C1 segment of cervical spinal cord (tissue), 14 donors: Measurements from ENCODE around the gene SMIM29.

Experiments
- DNase-seq, 14 donors: peaks; one replicate each; lab custom pipeline; 2025; lab: John Stamatoyannopoulos, UW

Gene SMIM29

DNA sequence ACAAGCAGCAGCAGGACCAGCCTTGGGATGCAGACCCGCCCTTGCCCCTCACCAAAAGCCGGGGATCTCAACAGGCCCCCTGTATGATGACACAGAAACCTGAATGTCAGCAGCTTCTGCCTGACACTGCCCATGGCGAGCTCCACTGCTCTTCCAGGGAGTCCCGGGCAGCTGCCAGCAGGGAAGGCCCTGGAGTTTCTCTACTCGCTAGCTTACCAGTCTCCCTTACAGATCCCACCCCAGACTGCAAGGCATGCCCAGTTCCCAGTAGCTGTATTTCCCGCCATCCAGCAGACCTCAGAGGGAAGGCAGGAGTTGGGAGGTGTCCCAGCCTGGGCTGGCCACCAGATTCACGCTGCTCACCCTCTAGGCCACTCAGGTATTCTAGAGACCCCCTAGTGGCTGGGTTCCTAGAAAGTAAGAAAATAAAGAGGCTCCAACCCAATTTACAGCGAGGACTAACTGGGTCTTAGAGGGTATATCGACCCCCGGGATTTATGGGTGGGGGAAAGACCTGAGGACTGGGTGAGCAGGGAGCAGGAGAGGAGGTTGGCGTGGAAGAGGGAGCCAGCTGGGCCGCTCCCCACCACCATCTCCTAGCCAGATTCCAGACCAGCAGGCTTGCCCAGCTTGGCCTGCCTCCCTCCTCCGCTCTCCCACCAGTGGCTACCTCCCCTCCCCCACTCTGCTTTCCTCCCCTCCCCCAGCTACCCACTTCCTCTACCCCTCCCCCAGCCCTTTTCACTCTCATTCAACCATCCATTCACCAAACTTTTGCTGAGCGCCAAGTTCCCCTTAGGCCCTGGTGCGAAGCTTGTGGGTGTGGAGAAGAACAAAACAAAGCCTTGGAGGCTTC is 21.8 kb downstream of the SMIM29 start:
- peak in 1 of 14 donors; percentile 55 for DNase-seq

DNA sequence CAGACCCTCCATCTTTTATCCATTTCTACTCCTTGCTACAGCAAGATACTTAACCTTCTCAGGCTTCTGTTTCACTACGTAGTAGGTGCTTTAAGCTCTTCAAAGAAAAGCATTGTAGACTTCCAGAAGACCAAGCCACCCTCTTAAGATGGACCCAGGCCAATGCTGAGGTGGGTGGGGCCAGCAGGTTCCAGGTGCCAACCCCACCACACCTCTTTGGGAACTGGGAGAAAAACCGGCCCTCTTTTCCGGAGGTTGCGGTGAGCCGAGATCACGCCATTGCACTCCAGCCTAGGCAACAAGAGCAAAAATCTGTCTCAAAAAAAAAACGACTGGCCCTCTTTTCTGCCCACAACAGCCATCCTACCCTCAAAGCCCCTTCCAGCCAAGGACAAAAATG is 22.7 kb downstream of the SMIM29 start:
- no peak for DNase-seq

- no peak for DNase-seq
Measured at GRCh38 chr6:34225551-34225950, 23.3 kb downstream of the SMIM29 start.

DNA sequence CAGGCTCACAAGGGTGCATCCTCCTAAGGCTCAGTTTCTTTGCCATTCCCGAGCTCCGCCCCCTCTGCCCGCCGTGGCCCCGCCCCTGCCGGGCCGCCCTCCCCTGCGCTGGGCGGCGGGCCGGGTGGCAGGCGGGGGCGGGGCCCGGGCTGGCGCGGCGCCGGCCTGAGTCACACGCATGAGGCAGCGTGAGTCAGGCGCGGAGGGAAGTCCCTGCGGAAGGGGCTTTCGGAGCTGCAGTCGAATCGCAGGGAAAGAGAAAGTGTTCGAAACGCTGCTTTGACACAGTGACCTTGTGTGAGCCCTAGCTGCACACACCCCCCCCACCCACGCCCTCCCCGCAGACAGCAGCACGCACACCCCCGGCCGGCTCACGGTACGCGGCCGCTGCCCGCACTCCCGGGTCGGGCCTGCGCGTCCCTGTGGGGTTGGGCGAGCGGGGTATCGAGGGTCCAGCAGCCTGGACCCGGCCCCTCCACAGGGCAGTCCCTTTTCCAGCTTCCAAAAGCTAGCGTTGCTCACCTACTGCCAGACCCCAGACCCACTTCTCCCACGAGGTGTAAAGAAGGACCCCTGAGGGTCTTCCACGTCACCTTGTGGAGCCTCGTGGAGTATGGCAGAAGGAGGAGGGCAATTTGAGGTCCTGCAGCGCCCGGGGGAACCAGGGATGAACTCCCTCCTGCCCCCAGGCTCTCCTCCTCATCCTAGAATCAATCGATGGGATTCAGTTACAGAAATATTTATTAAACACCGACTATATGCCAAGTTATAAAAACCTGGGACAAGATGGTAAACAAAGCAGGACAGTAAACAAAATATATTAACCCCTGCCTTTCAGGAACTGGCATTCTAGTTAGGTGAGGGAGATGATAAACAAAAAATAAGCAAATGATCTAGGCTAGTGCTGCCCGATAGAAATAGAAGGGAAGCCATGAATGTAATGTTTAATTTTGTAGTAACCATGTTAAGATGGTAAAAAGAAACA is 24.6 kb downstream of the SMIM29 start:
- peak; percentile 30 to 93 (median 84) for DNase-seq

DNA sequence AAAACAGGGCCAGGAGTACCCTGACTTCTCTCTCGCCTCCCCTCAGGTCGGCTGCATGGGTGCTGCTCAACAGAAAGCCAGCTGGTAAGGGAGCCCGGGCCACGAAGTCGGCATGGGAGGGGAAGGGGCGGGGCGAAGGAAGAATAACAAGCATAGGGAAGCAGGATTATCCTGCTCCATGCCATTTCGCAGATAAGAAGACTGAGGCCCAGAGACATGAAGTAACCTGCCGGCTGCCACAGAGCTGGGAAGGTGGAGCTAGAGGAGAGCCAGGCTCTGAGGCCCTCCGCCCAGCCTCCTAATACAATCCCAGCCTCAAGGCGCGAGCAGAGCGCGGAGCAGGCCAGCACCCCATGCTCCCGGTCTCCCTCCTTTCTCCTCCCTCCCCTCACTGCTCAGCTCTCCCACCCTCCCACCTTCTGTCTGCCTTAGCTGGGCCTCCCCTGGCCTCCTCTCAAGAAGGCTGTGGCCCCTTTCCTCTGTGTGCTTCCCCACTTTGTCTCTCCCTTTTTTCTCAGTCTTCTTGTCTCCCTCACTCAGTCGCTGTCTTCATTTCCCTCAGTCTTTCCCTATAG is 25.3 kb downstream of the SMIM29 start:
- DNase-seq, result no peak

DNA sequence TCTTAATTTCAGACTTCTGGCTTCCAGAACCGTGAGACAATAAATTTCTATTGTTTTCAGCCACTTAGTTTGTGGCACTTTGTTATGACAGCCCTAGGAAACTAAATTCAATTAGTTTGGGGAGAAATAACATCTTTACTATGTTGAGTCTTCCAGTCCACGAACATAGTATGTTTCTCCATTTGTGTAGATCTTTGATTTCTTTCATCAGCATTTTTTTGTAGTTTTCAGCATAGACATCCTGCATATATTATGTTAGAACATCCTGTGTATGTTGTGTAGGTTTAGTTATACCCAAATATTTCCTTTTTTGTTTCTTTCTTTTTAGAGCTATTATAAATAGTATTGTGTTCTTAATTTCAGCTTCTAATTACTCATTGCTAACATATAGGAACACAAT is 30.1 kb downstream of the SMIM29 start:
- DNase-seq, result no peak

DNA sequence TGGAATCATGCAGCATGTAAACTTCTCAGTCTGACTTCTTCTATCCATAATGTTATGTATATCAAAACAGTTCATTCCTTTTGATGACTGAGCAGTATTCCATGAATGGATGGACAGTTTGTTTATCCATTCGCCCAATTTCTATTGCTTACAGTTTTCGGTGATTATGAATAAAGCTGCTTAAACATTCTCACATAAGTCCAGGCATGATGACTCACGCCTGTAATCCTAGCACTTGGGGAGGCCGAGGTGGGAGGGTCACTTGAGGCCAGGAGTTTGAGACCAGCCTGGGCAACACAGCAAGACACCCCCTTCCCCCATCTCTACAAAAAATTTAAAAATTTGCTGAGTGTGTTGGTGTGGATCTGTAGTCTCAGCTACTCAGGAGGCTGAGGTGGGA is 35.0 kb downstream of the SMIM29 start:
- DNase-seq, result no peak

- DNase-seq, result no peak
Measured at GRCh38 chr6:34207695-34208443, 40.9 kb downstream of the SMIM29 start.

GRCh38 chr6:34206726-34207125 is 42.1 kb downstream of the SMIM29 start:
- no peak for DNase-seq

- no peak for DNase-seq
Measured at GRCh38 chr6:34205916-34206315, 42.9 kb downstream of the SMIM29 start.

DNA sequence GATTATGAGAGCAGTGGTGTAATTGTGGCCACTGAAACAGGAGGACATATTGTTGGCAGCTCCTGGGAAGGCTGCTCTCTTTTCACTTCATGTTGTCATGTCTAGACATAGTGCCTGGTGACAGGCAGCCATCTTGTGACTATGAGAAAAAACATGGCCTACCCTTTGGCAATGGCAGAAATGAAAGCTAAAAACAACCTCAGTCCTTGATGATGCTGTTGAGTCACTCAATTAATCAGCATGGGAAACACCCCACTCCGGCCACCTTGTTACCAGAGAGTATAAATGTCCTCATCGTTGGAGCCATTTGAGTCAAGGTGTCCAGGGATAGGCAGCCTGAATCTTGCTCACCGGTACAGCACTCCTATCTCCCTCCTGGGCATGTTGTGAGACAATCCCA is 43.3 kb downstream of the SMIM29 start:
- DNase-seq, result no peak

GRCh38 chr6:34204693-34205092 is 44.1 kb downstream of the SMIM29 start:
- no peak for DNase-seq

GRCh38 chr6:34202329-34203201 is 46.2 kb downstream of the SMIM29 start:
- no peak for DNase-seq

- no peak for DNase-seq
Measured at GRCh38 chr6:34201455-34202107, 47.2 kb downstream of the SMIM29 start.

- DNase-seq, result no peak
Measured at GRCh38 chr6:34200340-34200971, 48.4 kb downstream of the SMIM29 start.

GRCh38 chr6:34196833-34197195 is 52.0 kb downstream of the SMIM29 start:
- DNase-seq, result no peak
